Measurements from ENCODE around the gene SAMD10. TPM values are rescaled to one million over a fixed set of nuclear protein-coding genes. Genes with fewer than 3 reads are reported as not detected.

SAMD10 gene
- total and polyA plus RNA-seq, 4 donors, result 2.3 to 6.8 (median 5.6) TPM

- Histone ChIP-seq H3K27me3 (ENCODE audit: control insufficient read depth in 3 of 3, insufficient read depth in 3 of 3, low read length in 2 of 3) (no peaks in the 10 kb centered on the region), H3K36me3 (ENCODE audit: control insufficient read depth in 4 of 4, insufficient read depth in 4 of 4, low read length in 4 of 4) (peaks cover 13 to 57% (median 19%) of the 10 kb centered on the region in 4 donors), H3K9me3 (ENCODE audit: control insufficient read depth in 4 of 4, insufficient read depth in 3 of 4, low read length in 3 of 4) (no peaks in the 10 kb centered on the region), H3K4me3 (no peak overlapping the region), H3K27ac (ENCODE audit: low read depth in 1 of 2, low read length in 1 of 2) (no peak overlapping the region), H3K9ac (ENCODE audit: insufficient read depth in 1 of 2, low read length in 2 of 2) (no peak overlapping the region), H3K4me1 (ENCODE audit: control insufficient read depth in 5 of 5, insufficient read depth in 5 of 5, low read length in 5 of 5) (peaks cover 0 to 22% (median 2%) of the 10 kb centered on the region in 5 donors)
- DNase-seq (no peak), ATAC-seq (ENCODE audit: insufficient read depth, low FRiP score) (no peak)
- no peak for TF ChIP-seq CTCF (IDR thresholded peaks at IDR 0.05; ENCODE audit: control extremely low read depth, extremely low read depth)
- 94 to 96% methylated on average over 2 to 3 of the region's 3 CpGs for WGBS, 2 donors
Measured at GRCh38 chr20:63943808-63944077, 35.7 kb downstream of the SAMD10 start.

GRCh38 chr20:63942969-63943807, 36.3 kb downstream of the SAMD10 start:
- H3K4me1 ChIP-seq (ENCODE audit: control insufficient read depth in 5 of 5, insufficient read depth in 5 of 5, low read length in 5 of 5), result peaks cover 0 to 19% (median 0%) of the 10 kb centered on the region in 5 donors
- no peaks in the 10 kb centered on the region for H3K9me3 ChIP-seq (ENCODE audit: control insufficient read depth in 4 of 4, insufficient read depth in 3 of 4, low read length in 3 of 4)
- H3K27ac ChIP-seq (ENCODE audit: low read depth in 1 of 2, low read length in 1 of 2), result peak overlapping the region; percentile 57 to 81
- no peaks in the 10 kb centered on the region for H3K27me3 ChIP-seq (ENCODE audit: control insufficient read depth in 3 of 3, insufficient read depth in 3 of 3, low read length in 2 of 3)
- H3K36me3 ChIP-seq (ENCODE audit: control insufficient read depth in 4 of 4, insufficient read depth in 4 of 4, low read length in 4 of 4), result peaks cover 13 to 62% (median 19%) of the 10 kb centered on the region in 4 donors
- no peak overlapping the region for H3K4me3 ChIP-seq
- DNase-seq (no peak), ATAC-seq (ENCODE audit: insufficient read depth, low FRiP score) (no peak)
- 79 to 89% methylated on average over 19 of the region's 19 CpGs for WGBS, 2 donors
- no peak overlapping the region for H3K9ac ChIP-seq (ENCODE audit: insufficient read depth in 1 of 2, low read length in 2 of 2)
- TF ChIP-seq CTCF (IDR thresholded peaks at IDR 0.05; ENCODE audit: control extremely low read depth, extremely low read depth), result no peak

DNA sequence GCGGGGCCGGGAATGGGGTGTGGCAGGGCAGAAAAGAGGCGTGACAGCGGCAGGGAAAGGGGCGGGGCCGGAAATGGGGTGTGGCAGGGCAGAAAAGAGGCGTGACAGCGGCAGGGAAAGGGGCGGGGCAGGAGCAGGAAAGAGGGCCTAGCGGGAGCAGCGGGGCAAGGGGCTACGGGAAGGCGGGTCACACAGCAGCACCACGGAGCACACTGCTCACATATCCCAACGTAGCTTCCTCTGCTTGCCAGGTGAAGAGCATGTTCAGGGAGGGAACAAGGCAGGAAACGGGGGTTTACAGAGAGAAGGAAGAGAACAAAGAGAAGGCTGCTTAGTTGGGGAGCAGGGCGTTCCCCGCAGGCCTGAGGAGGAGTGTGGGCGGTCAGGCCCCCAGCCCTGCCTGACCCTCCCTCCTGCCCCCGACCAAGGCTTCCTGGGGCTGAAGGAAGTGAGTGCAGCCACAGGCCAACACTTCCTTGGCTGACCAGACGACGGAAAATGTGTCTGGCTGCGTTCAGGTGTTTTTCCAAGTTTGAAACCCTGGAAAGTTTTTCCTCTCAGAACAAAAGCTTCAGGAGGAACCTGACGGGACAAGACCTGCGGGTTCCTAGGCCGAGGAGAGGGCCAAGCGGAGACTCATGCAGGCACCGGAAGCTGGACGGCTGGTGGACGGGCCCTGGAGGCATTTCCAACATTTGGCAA, 37.0 kb downstream of the SAMD10 start:
- no peak for TF ChIP-seq CTCF (IDR thresholded peaks at IDR 0.05; ENCODE audit: control extremely low read depth, extremely low read depth)
- DNase-seq (peak in 1 of 3 donors; percentile 40), ATAC-seq (ENCODE audit: insufficient read depth, low FRiP score) (no peak)
- no peaks in the 10 kb centered on the region for H3K9me3 ChIP-seq (ENCODE audit: control insufficient read depth in 4 of 4, insufficient read depth in 3 of 4, low read length in 3 of 4)
- WGBS, 2 donors, result 34 to 50% methylated on average over 30 of the region's 30 CpGs
- H3K4me3 ChIP-seq, result no peak overlapping the region
- H3K9ac ChIP-seq (ENCODE audit: insufficient read depth in 1 of 2, low read length in 2 of 2), result no peak overlapping the region
- no peaks in the 10 kb centered on the region for H3K27me3 ChIP-seq (ENCODE audit: control insufficient read depth in 3 of 3, insufficient read depth in 3 of 3, low read length in 2 of 3)
- H3K4me1 ChIP-seq (ENCODE audit: control insufficient read depth in 5 of 5, insufficient read depth in 5 of 5, low read length in 5 of 5), result peaks cover 0 to 11% (median 0%) of the 10 kb centered on the region in 5 donors
- H3K27ac ChIP-seq (ENCODE audit: low read depth in 1 of 2, low read length in 1 of 2), result peak overlapping the region; percentile 57 to 81
- peaks cover 13 to 63% (median 20%) of the 10 kb centered on the region in 4 donors for H3K36me3 ChIP-seq (ENCODE audit: control insufficient read depth in 4 of 4, insufficient read depth in 4 of 4, low read length in 4 of 4)

Data from lung (tissue), 12 donors.